Tongue (tissue), 2 donors: ENCODE data around the gene STXBP5L. TPM values are rescaled to one million over a fixed set of nuclear protein-coding genes. Genes with fewer than 3 reads are reported as not detected.
"Not testable (repeated sequence)": the region's sequence is repeated elsewhere in the genome, so short reads cannot be mapped to it uniquely, and the experiment has no call there.

ENCODE experiments used
- DNase-seq: peaks from one replicate; pipeline ENCODE4 v3.0.0-alpha.2; 2015
- total RNA-seq: library from RNA; depleted of rRNA; stranded (reverse); fragments of >200 nt; gene quantifications from one replicate; pipeline ENCODE4 v1.2.3, GENCODE V29; 2014

STXBP5L gene
- total RNA-seq, 1 donor from 2014 or later, result not detected

GRCh38 chr3:121063628-121064027 is 155.6 kb downstream of the STXBP5L start:
- DNase-seq, result no peak

GRCh38 chr3:121064121-121064520 is 156.1 kb downstream of the STXBP5L start:
- no peak for DNase-seq

DNA sequence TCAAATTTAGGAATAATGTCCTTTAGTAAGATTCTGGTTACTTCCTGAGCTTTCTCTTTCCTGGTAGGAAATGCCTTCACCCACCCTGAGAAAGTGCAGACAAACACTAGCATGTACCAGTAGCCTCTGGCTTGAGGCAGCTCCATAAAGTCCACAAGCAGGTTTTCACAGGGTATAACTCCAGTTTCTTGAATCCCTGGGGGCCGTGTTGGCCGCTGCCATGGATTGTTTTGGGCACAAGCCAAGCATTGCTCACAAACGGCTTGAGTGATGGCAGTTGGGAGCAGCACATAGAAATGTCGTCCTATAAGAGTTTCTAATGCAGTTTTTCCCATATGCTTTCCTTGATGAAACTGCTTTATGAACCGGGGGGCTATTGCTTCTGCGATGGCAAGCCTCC is 164.1 kb downstream of the STXBP5L start:
- peak; percentile 31 for DNase-seq

DNA sequence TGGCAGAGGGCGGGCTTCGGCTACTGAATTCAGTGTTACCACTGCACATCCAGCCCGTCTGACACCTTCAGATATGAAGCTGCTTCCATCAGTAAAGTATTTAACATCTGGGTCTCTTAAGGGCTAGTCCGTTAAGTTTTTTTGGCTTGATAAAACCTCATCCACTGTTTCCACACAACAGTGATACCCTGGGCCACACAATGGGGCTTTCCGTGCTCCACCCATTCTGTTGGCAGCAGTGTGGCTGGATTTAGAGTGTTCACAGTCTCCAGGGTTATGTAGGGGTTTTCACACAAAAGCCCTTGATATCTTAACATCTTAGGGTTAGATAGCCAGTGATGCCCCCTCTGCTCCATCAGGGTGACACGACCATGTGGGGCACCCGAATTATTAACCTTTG is 165.0 kb downstream of the STXBP5L start:
- no peak for DNase-seq

- no peak for DNase-seq
Measured at GRCh38 chr3:121075191-121075590, 167.2 kb downstream of the STXBP5L start.

GRCh38 chr3:121078378-121079101 is 170.5 kb downstream of the STXBP5L start:
- not testable (repeated sequence) for DNase-seq

GRCh38 chr3:121096953-121097352 is 188.9 kb downstream of the STXBP5L start:
- DNase-seq, result no peak

DNA sequence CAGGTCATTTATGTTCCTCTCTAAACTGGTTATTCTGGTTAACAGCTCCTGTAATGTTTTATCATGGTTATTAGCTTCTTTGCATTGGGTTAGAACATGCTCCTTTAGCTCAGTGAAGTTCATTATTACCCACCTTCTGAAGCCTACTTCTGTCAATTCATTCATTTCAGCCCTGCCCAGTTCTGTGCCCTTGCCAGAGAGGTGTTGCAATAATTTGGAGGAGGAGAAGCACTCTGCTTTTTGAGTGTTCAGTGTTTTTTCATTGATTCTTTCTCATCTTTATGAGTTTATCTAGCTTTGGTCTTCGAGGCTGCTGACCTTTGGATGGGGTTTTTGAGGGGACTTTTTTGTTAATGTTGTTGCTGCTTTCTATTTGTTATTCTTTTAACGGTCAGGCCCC is 203.1 kb downstream of the STXBP5L start:
- not testable (repeated sequence) for DNase-seq

DNA sequence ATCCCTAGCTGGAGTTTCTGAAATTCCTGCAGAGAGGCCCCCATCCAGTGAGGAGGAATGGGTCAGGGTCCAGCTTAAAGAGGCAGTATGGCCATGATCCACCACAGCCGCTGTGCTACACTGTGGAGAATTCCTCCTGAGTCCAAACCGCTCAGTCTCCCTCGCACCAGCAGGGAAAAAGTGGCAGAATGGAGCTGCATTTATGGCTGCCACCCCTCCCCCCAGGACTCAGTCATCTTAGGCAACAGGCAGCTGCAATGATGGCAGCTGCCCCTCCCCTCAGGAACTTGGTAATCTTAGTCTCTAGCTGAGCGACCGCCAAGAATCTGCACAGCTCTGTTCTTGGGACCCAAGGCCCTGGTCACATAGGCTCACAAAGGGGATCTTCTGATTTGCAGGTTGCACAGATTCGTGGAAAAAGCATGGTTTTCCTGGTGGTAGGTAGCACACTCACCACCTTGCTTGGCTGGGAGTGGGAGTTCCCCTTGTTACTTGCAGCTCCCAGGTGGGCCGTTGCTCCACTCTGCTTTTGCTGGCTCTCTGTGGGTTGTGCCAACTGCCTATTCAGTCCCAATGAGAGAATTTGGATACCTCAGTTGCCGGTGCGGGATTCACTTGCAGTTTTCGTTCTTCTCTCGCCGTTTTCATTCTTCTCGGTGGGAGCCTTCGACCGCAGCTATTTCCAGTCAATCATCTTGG is 204.1 kb downstream of the STXBP5L start:
- no peak for DNase-seq

DNA sequence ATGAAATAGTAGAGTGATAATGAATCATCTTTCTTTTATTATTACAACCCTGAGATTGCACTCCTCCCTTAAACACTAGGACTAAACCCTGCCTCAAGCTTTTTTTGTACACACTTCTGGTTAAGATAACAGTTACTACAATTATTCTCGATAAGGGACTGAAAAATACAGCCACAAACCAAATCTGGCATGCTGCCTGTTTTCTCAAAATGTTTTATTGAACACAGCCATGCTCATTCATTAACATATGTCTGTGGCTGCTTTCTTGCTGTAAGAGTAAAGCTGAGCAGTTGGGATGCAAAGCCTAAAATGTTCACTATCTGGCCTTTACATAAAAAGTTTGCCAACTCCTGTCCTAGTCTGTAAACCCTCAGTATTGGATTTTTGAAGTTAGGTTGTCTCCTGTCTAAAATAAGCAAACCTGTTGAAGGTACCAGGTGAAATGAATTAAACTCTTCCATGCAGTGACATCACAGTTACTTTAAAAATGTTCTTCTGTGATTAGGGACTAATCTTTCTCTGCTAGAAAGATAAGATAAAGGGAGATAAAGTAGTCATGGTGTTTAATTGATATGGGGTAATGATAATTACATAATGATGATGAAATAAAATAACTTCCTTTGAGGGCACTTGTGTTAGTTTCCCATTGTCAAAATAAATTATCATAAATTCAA is 218.2 kb downstream of the STXBP5L start:
- DNase-seq, result no peak

DNA sequence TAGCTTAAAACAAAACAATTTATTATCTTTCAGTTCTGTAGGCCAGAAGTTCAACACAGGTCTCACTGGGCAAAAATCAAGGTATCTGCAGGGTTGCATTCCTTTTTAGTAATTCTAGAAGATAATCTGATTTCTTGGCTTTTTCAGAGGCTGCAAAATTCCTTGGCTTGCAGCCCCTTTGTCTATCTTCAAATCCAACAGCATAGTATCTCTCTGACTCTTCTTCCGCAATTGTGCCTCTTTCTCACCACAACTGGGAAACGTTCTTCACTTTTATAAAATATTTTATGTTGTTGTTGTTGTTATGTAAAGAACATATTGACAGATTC is 218.7 kb downstream of the STXBP5L start:
- no peak for DNase-seq

GRCh38 chr3:121152573-121152972 is 244.6 kb downstream of the STXBP5L start:
- DNase-seq, result no peak

- DNase-seq, result no peak
Measured at GRCh38 chr3:121153851-121154250, 245.8 kb downstream of the STXBP5L start.

- DNase-seq, result no peak
Measured at GRCh38 chr3:121155028-121155427, 247.0 kb downstream of the STXBP5L start.

- no peak for DNase-seq
Measured at GRCh38 chr3:121165397-121165837, 257.4 kb downstream of the STXBP5L start.

GRCh38 chr3:121167374-121168139 is 259.6 kb downstream of the STXBP5L start:
- no peak for DNase-seq

- no peak for DNase-seq
Measured at GRCh38 chr3:121175083-121175482, 267.1 kb downstream of the STXBP5L start.

- DNase-seq, result not testable (repeated sequence)
Measured at GRCh38 chr3:121190626-121191025, 282.6 kb downstream of the STXBP5L start.

- DNase-seq, result no peak
Measured at GRCh38 chr3:121202573-121202972, 294.6 kb downstream of the STXBP5L start.

- no peak for DNase-seq
Measured at GRCh38 chr3:121223116-121223515, 315.1 kb downstream of the STXBP5L start.

GRCh38 chr3:121228971-121229370 is 321.0 kb downstream of the STXBP5L start:
- DNase-seq, result no peak

- DNase-seq, result not testable (repeated sequence)
Measured at GRCh38 chr3:121230194-121230593, 322.2 kb downstream of the STXBP5L start.

GRCh38 chr3:121231872-121232271 is 323.9 kb downstream of the STXBP5L start:
- DNase-seq, result no peak
